ENCODE results near the gene MARCHF4. TPM values are rescaled to one million over a fixed set of nuclear protein-coding genes. Genes with fewer than 3 reads are reported as not detected.
A peak's percentile ranks its signal among the peaks of the same experiment; 100 is the strongest.

Gene MARCHF4
- polyA plus RNA-seq, 1 donor (not counting 4 experiments of a cell fraction or from before 2014, with no cell fraction given): 5.3 TPM

DNA sequence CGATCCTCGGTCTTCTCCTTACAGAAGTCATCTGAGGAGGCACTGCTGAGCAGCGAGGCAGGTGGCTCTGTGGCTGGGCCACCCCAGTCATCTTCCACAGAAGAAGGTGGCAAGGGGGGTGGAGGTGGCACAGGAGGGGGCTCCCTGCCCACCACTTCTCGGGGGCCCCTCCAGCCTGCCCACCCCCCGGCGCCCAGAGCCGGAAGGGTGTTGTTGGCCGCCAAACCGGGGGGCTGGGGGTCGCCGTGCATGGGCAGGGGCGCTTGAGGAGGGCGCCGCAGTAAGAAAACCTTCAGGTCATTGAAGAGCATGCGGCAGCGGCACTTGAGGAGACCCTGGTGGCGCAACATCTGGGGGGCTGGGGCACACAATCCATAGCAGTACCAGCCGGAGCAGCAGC is 2.5 kb downstream of the MARCHF4 start:
- Histone ChIP-seq H3K9me3 (ENCODE audit: control insufficient read depth, low read depth, low read length) (no peaks in the 10 kb centered on the region), H3K4me3 (ENCODE audit: control insufficient read depth in 2 of 3, extremely low read depth in 1 of 3, insufficient read depth in 2 of 3, low read depth in 1 of 3, low read length in 3 of 3) (peak overlapping the region in 1 of 3 experiments; percentile 77), H3K27me3 (ENCODE audit: control insufficient read depth, extremely low read depth, insufficient read depth, low read length) (no peaks in the 10 kb centered on the region), H2AFZ (ENCODE audit: control insufficient read depth, low read length) (no peak overlapping the region), H3K27ac (ENCODE audit: control insufficient read depth, insufficient read depth, low read length) (no peak overlapping the region), H4K20me1 (ENCODE audit: control insufficient read depth, extremely low read depth, insufficient read depth, low read length) (peaks cover 3% of the 10 kb centered on the region), H3K9me1 (ENCODE audit: control insufficient read depth, extremely low read depth, insufficient read depth, low read length) (peaks cover 5% of the 10 kb centered on the region), H3K4me1 (ENCODE audit: control insufficient read depth, extremely low read depth, insufficient read depth, low read length) (peaks cover 50% of the 10 kb centered on the region), H3K36me3 (ENCODE audit: control insufficient read depth in 2 of 2, extremely low read depth in 1 of 2, insufficient read depth in 2 of 2, low read length in 2 of 2) (no peaks in the 10 kb centered on the region), H3K4me2 (ENCODE audit: control insufficient read depth, extremely low read depth, insufficient read depth, low read depth, low read length) (peak overlapping the region; percentile 99), H3K79me2 (ENCODE audit: control insufficient read depth, insufficient read depth, low read length) (peaks cover 5% of the 10 kb centered on the region), H3K9ac (ENCODE audit: control insufficient read depth, extremely low read depth, insufficient read depth, low read length) (no peak overlapping the region)
- DNase-seq (ENCODE audit: low read depth, low spot score) (no peak), FAIRE-seq (no peak)
- TF ChIP-seq, protein P1, sequence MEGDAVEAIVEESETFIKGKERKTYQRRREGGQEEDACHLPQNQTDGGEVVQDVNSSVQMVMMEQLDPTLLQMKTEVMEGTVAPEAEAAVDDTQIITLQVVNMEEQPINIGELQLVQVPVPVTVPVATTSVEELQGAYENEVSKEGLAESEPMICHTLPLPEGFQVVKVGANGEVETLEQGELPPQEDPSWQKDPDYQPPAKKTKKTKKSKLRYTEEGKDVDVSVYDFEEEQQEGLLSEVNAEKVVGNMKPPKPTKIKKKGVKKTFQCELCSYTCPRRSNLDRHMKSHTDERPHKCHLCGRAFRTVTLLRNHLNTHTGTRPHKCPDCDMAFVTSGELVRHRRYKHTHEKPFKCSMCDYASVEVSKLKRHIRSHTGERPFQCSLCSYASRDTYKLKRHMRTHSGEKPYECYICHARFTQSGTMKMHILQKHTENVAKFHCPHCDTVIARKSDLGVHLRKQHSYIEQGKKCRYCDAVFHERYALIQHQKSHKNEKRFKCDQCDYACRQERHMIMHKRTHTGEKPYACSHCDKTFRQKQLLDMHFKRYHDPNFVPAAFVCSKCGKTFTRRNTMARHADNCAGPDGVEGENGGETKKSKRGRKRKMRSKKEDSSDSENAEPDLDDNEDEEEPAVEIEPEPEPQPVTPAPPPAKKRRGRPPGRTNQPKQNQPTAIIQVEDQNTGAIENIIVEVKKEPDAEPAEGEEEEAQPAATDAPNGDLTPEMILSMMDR (optimal IDR thresholded peaks at IDR 0.05 in 1 of 3, IDR thresholded peaks at IDR 0.05 in 1 of 3, conservative IDR thresholded peaks at IDR 0.05 in 1 of 3; ENCODE audit: extremely low read depth in 1 of 3, insufficient read depth in 2 of 3, low read length in 3 of 3): no peak
- TF ChIP-seq EZH2 (IDR thresholded peaks at IDR 0.05; ENCODE audit: low read length): no peak
- dilution Hi-C loops (cut with MboI; ENCODE audit: extremely low pct_ligation_motif_present, low sequenced_read_pairs): no loop called here

- dilution Hi-C loops (cut with MboI; ENCODE audit: extremely low pct_ligation_motif_present, low sequenced_read_pairs): no loop called here
- Histone ChIP-seq H3K4me2 (ENCODE audit: control insufficient read depth, extremely low read depth, insufficient read depth, low read depth, low read length) (no peak overlapping the region), H3K79me2 (ENCODE audit: control insufficient read depth, insufficient read depth, low read length) (peaks cover 12% of the 10 kb centered on the region), H3K4me1 (ENCODE audit: control insufficient read depth, extremely low read depth, insufficient read depth, low read length) (peaks cover 48% of the 10 kb centered on the region), H3K27ac (ENCODE audit: control insufficient read depth, insufficient read depth, low read length) (no peak overlapping the region), H3K4me3 (ENCODE audit: control insufficient read depth in 2 of 3, extremely low read depth in 1 of 3, insufficient read depth in 2 of 3, low read depth in 1 of 3, low read length in 3 of 3) (no peak overlapping the region), H4K20me1 (ENCODE audit: control insufficient read depth, extremely low read depth, insufficient read depth, low read length) (no peaks in the 10 kb centered on the region), H3K9me1 (ENCODE audit: control insufficient read depth, extremely low read depth, insufficient read depth, low read length) (peaks cover 5% of the 10 kb centered on the region), H2AFZ (ENCODE audit: control insufficient read depth, low read length) (no peak overlapping the region), H3K27me3 (ENCODE audit: control insufficient read depth, extremely low read depth, insufficient read depth, low read length) (no peaks in the 10 kb centered on the region), H3K9ac (ENCODE audit: control insufficient read depth, extremely low read depth, insufficient read depth, low read length) (no peak overlapping the region), H3K9me3 (ENCODE audit: control insufficient read depth, low read depth, low read length) (no peaks in the 10 kb centered on the region), H3K36me3 (ENCODE audit: control insufficient read depth in 2 of 2, extremely low read depth in 1 of 2, insufficient read depth in 2 of 2, low read length in 2 of 2) (no peaks in the 10 kb centered on the region)
- TF ChIP-seq, protein P1 (optimal IDR thresholded peaks at IDR 0.05 in 1 of 3, IDR thresholded peaks at IDR 0.05 in 1 of 3, conservative IDR thresholded peaks at IDR 0.05 in 1 of 3; ENCODE audit: extremely low read depth in 1 of 3, insufficient read depth in 2 of 3, low read length in 3 of 3): no peak
- TF ChIP-seq EZH2 (IDR thresholded peaks at IDR 0.05; ENCODE audit: low read length): no peak
- DNase-seq (ENCODE audit: low read depth, low spot score): no peak
- FAIRE-seq: no peak
Observed at GRCh38 chr2:216366777-216367471, 5.4 kb downstream of the MARCHF4 start.
